GM21619 (cell line): Measurements from ENCODE around the gene GPR161.

Experiments used
- ATAC-seq: cut with Tn5 transposase; IDR thresholded peaks from one replicate; pipeline ENCODE4 v1.9.1; 2021; ENCODE audit not compliant: unreplicated experiment

Gene GPR161

DNA sequence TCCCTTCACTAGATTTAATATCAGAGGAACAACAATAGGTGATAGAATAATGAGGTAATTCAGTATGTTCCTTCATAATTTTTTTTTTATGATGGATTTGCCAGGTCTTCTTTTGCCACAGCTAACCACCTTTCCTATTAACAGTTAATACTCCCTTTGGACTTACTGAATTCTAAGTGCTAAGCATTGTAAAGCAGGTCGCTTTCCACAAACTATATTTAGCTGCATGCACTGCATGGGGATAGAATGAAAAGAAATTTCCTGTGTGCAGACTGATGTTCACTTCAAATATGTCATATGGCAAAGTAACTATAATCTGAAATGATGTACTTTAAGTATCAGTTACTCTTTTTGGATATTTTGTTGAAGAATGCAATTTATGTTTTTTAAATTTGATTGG, 85.8 kb downstream of the GPR161 start:
- no peak for ATAC-seq

- no peak for ATAC-seq
Measured at GRCh38 chr1:168050307-168050706, 86.4 kb downstream of the GPR161 start.

DNA sequence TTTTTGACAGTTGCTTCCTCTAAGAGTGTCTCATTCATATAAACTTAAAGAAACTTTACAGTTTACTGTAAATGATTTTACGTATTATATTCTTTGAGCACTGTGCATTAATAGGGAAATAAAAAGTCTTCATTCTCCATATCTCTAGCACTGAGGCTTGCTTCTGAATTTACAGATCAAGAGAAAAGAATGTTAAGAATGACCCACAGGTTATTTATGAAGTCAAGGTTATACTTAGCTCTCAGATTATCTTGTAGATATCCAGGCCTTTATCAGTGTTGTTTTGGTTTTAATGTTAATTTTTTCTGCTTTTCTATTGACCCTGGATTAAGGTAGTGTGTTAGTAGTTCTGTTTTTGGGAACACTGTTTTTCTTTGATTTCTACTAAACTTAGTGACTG, 91.4 kb downstream of the GPR161 start:
- no peak for ATAC-seq

- no peak for ATAC-seq
Measured at GRCh38 chr1:168042362-168042761, 94.4 kb downstream of the GPR161 start.

- ATAC-seq, result no peak
Measured at GRCh38 chr1:168035345-168035744, 101.4 kb downstream of the GPR161 start.

- ATAC-seq, result no peak
Measured at GRCh38 chr1:168032029-168032428, 104.7 kb downstream of the GPR161 start.

GRCh38 chr1:168031627-168032026, 105.1 kb downstream of the GPR161 start:
- ATAC-seq, result no peak

GRCh38 chr1:168031198-168031597, 105.5 kb downstream of the GPR161 start:
- ATAC-seq, result no peak
